Kasumi-1 (cell line): Measurements from ENCODE around the gene NOS1.

Source experiments
- DNase-seq, 2 experiments: peaks; one replicate each; lab custom pipeline; 2025; lab: John Stamatoyannopoulos, UW

The NOS1 gene

DNA sequence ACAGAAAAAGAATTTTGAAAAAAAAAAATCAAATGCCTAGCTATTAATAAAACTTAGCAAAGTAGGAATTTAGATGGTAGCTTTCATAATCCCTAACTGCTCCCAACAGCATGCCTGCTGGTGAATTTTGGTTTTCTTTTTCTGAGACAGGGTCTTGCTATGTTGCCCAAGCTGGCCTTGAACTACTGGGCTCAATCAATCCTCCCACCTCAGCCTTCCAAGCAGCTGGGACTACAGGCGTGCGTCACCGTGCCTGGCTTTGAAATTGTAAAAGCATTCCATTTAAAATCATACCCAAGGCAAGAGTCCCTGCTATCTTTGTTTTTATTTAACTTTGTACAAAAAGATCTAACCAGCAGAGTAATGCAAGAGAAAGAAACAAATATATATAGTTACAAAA is 191.9 kb downstream of the NOS1 start:
- no peak for DNase-seq

- no peak for DNase-seq
Measured at GRCh38 chr12:117168976-117169375, 192.4 kb downstream of the NOS1 start.

GRCh38 chr12:117167769-117168168 is 193.7 kb downstream of the NOS1 start:
- DNase-seq: no peak

DNA sequence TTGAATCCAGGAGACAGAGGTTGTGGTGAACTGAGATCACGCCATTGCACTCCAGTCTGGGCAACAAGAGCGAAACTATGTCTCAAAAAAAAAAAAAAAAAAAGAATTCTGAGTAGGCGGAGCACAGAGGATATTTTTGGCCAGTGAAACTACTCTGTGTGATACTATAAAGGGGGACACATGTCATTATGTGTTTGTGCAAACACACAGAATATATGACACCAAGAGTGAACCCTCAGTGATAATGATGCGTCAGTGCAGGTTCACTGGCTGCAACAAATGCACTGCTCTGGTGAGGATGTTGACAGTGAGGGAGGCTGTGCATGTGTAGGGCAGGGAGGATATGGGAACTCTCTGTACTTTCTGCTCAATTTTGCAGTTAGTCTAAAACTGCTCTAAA is 195.3 kb downstream of the NOS1 start:
- DNase-seq: no peak

DNA sequence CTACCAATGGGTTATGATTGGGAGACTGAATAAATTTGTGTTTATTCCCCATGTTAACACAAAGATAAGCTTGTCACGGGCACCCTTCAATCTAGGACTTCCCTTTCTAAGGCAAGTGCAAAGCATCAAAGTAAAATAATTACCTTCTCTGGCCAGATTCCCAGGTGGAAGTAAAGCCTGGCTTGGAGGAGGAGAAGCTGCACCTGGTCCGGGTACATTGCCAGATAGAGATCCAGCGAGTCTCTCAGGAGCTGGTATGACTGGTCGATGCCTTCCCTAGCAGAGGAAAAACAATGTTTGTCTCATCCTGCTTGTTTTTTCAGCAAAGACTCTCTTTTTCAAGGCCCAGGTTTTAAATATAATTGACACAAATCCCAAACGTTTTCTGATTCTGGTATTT is 196.1 kb downstream of the NOS1 start:
- DNase-seq: no peak

DNA sequence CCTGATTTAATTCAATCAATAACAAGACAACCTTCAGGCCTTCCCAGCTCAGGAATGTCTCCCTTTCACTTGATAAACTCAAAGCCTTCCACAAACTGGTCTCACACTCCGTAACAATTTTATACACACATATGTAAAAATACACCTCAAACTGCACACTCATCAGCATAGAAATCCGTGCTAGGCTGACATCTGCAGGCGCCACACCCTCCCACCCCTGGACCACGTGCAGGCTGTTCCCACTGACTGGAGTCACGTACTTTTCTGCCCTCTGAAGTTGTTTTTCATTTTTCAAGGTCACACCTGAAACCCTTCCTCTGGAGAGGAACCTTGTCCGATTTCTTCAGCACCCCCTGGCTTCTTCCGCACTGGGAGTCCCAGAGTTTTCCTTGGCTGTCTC is 198.8 kb downstream of the NOS1 start:
- no peak for DNase-seq

DNA sequence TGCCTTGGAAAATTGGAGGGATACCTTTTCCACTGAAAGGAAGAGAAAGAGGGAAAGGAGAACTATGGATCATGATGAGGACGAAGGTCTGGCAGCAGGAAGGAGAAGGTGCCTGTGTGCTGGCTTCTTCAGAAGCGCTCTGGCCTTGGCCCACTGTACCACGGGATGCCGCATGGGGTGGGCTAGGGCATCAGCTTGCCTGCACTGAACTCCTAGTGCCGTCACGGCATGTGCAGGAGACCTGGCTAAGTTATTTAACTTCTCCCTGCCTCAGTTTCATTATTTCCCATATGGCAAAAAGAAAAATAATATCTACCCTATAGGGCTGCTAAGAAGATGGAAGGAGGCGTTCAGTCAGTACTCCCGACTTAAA is 199.3 kb downstream of the NOS1 start:
- DNase-seq: no peak

DNA sequence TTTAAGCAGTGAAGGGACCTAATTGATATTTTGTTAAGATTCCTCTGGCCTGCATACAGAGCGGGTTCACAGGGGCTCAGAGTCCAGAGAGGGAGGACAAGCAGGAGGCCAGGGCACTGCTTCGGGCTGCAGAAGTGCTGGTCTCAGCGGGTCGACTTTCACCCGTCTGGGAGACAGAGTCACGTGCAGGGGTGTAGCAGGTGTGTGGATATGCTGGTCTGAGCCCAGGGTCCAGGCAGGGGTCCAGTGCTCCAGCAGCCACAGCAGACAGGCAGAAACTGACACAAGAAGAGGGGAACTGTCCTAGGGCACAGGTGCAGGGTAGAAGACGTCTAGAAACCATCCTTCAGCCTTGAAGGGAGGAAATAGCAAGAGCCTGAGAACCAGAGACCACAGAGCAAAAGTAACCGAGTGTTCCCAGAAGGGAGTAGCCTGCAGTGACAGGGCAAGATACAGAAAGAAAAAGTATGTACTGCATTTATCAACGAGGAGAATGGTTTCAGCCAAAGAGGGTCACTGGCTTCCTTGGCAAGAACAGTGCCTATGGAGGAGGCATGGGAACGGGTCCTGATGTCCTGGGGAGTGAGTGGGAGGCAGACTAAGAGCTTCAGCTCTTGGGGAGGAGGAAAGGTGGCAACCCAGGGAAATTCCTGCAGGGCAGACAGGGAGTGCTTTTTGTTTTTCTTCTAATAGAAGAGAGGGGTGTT is 199.8 kb downstream of the NOS1 start:
- no peak for DNase-seq

GRCh38 chr12:117159674-117160073 is 201.8 kb downstream of the NOS1 start:
- no peak for DNase-seq

DNA sequence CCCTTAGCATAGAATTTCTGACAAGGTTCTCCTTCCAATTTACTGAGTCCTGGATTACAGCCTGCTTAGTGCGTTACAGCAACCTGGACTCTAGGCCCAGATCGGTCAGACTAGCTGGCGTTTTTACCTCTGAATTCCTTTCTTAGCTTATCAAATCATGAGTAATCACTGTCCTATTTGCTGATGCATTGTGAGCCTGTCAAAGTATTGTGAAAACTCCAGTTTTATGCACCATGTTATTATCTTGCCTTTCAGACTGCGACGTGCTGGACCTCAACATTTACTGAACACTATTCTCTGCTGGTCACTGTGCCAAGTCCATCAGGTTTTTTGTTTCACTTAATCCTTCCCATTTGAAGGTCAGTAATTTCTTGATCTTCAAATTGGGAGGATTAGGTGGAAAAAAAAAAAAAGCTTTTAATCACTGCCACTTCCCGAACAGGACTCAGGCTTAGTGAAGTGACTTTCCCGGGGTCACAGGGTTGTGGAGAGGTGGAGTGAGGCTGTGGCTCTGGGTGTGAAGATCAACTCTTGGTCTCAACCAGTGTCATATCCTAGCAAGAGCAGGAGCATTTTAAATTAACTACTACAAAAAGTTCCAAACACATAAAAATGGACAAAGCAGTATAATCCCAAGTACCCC is 202.4 kb downstream of the NOS1 start:
- no peak for DNase-seq
